PC-3 (cell line): ENCODE measurements around the gene LATS2.

Experiments used
- CTCF ChIP-seq: fragments of 300-600 bp; sonication (generic); conservative IDR thresholded peaks from 2 replicates; pipeline ENCODE4 v1.5.1; 2017; ENCODE audit warnings: antibody characterized with exemption, low read depth, mild to moderate bottlenecking, low read length
- EZH2 ChIP-seq: fragments of 300-600 bp; sonication (generic); IDR thresholded peaks from one replicate; pipeline ENCODE4 v1.6.1; 2017; ENCODE audit warnings: antibody characterized with exemption, mild to moderate bottlenecking, low read length; ENCODE audit not compliant: unreplicated experiment
- EZH2phosphoT487 ChIP-seq: fragments of 300-600 bp; sonication (generic); IDR thresholded peaks from 2 replicates; pipeline ENCODE4 v1.6.1; 2018; ENCODE audit warnings: mild to moderate bottlenecking, antibody characterized with exemption, low read length, borderline replicate concordance

- TF ChIP-seq CTCF (no peak), EZH2phosphoT487 (no peak), EZH2 (no peak)
These were observed 44.7 kb upstream of the LATS2 start for GRCh38 chr13:21106089-21106488.
